NCI-H2081 (cell line): ENCODE measurements around the gene TARDBP.
A peak's percentile ranks its signal among the peaks of the same experiment; 100 is the strongest.
"Not testable (repeated sequence)": the region's sequence is repeated elsewhere in the genome, so short reads cannot be mapped to it uniquely, and the experiment has no call there.

ENCODE experiments used
- DNase-seq, 2 experiments: peaks; one replicate each; lab custom pipeline; 2025; lab: John Stamatoyannopoulos, UW

TARDBP gene

GRCh38 chr1:11042995-11043874 is 30.8 kb downstream of the TARDBP start:
- no peak for DNase-seq

DNA sequence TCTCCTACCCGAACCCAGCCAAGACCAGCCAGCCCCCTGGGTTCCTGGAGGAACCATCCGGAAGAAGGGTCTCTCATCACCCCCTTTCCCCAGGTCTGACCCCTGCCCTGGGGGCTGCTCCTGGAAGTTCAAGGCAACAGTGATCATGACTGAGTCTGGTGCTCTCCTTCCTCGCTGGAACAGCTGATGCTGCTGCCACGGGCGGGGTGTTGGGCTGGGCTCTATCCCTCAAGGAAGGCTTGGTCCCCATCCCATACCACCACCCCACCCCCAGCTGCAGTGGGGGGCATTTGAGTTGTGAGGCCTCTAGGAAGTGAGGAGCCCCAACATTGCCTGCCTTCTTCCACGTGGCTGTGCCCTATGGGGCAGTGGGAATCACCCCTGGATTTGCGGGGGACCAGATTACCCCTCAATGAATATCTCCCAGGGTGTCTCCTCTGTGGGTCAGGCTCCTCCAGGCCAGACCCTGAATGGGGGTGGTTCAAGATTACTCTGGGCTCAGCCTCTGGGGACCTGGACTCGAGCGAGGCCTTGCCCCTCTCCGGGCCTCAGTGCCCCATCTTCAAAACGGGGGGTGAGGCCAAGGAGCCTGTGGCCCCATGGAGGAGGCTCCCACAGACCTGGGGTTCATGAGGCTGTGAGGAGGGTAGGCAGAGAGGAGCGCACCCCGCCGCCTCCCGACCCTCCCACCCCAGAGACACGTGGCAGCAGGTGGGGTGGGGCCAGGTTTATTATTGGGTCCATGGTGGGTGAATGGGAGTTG is 31.8 kb downstream of the TARDBP start:
- no peak for DNase-seq

GRCh38 chr1:11044849-11045427 is 32.5 kb downstream of the TARDBP start:
- no peak for DNase-seq

DNA sequence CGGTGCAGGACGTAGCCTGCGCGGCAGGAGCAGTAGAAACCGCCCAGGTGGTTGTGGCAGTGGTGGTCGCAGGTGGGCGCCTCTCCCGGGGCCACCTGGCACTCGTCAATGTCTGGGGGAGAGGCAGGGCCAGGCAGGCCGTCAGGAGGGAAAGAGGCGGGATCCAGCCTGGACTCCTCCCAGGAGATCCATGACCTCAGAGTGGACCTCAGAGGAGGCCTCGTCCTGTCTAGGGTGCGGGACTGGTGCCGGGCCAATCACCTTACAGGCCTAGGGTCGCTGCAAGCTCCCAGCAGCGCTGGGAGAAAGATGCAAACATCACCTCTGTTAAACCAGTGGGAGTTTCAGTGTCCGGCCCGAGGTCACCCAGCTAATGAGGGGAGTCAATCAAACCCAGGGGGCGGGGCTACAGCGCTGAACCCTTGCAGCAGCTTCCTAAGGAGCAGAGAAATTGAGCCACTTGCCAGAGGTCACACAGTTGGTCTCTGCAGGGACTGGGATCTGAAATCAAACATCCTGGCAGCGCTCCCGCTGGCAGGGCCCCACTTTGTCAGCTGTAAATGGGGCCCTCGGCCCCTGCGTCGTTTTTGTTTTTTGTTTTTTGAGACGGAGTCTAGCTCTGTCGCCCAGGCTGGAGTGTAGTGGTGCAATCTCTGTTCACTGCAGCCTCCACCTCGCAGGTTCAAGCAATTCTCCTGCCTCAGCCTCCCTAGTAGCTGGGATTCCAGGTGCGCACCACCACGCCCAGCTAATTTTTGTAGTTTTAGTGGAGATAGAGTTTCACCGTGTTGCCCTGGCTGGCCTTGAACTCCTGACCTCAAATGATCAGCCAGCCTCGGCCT is 33.2 kb downstream of the TARDBP start:
- no peak for DNase-seq

DNA sequence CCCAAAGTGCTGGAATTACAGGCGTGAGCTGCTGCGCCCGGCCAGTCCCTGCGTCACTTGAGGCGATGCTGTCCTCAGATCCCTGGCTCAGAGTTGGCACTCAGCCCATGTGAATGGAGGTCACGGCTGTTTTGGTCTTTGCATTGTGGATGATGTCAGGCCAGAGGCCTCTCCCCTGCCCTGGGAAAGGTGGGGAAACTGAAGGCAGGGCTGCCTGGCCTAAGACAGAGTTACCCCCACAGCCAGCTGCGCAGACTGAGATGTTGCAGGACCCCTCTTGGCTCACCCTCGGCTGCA is 33.8 kb downstream of the TARDBP start:
- DNase-seq: no peak

DNA sequence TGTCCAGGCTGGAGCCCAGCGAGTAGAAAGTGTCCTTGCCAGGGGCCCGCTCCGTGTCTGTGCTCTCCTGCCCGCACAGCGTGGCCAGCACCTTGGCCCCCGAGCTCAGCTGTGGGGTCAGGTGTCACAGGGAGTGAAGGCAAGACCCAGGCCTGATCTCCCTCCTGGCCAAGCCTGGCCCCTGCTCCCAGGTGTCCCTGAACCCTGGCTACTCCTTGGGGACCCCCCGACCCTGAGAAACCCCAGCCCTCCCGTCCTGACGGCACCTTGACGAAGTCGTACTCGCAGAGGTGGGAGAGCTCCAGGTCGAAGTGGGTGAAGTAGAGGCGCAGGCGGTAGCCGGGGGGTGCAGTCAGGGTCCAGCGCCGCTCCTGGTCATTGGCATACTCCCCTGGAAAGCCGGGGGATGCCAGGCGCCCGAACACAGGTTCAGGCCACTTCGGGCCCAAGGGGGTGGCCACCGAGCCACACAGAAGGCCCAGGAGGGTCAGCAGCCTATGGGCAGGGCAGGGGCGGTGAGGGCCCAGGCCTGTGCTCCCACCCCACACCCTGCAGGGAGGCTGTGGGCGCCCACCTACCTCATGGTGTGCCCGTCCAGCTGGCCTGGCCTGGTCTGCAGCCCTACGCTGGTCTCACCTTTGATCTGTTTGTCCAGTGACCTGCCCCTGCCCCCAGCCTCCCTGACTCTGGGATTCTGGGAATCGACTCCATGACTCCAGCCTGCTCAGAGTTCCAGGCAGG is 34.3 kb downstream of the TARDBP start, which contains the start of gene MASP2:
TSS of gene MASP2 (minus strand) at position 615 of the 741 bp plus-strand sequence. CDS start at position 583, 32 bp downstream.
- DNase-seq: no peak

- DNase-seq: not testable (repeated sequence)
Observed at GRCh38 chr1:11051121-11051520, 38.7 kb downstream of the TARDBP start.

DNA sequence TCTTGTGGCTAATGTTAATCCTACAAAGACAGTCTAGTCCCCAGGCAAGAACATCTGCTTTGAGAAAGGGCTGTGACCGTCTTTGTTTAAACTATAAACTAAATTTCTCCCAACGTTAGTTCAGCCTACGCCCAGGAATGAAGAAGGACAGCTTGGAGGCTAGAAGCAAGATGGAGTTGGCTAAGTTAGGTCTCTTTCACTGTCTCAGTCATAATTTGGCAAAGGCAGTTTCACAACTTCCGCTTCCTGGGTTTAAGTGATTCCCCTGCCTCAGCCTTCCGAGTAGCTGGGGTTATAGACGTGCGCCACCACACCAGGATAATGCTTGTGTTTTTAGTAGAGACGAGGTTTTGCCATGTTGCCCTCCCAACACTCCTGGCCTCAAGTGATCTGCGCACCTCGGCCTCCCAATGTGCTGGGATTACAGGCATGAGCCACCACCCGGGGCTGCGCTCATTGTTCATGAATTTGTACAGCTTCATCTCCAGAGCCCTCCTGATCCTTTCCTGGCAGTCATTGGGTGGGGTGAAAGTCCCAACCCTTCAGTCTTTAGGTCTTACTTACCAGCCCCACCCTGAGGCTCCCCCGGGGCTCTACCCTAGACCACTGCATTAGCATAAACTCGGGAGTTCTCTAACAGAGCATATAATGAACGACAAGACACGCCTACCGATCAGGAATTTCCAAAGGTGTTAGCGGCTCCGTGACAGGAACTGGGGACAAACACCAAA is 39.5 kb downstream of the TARDBP start:
- no peak for DNase-seq

DNA sequence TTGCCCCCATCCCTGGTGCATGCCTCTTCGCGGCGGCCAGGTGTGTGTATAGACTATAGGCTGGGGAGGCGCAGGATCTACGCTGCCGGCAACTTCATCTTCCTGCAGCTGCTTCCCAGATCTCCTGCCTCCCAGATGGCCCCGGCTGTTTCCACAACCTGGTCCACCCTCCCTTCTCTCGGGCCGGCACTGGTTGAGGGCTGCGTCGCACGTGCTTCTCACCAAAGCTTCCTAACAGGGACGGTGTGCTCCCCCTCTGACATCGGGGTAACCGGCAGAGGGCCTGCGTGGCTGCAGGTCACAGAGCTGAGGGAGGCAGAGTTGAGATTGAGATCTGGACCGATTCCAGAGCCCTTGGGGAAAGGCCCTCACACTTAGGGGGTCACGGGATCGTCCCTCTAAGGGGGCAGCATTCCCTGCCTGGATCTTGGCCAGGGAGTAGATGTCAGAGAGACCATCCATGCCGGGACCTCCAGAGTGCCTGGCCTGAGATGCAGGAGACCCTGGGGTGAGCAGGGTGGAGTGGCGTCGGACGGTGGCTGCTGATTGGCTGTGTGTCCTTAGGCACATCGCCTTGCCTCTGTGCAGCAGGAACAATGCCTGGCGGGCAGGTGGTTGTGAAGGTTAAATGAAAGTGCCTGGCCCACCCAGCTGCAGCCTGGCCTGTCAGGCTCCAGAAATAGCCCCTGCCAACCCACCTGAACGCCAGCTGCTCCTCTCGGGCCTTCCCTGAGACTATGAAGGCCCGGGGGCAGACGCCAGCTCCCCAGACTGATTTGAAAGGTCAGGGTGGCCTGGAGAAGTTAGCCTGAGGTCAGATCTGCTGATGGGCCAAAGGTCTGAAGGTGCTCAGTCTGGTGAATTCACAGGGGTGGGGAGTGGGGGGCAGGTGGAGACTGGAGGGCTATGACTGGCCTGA is 40.6 kb downstream of the TARDBP start:
- peak in 1 of 2 experiments; percentile 48 for DNase-seq

DNA sequence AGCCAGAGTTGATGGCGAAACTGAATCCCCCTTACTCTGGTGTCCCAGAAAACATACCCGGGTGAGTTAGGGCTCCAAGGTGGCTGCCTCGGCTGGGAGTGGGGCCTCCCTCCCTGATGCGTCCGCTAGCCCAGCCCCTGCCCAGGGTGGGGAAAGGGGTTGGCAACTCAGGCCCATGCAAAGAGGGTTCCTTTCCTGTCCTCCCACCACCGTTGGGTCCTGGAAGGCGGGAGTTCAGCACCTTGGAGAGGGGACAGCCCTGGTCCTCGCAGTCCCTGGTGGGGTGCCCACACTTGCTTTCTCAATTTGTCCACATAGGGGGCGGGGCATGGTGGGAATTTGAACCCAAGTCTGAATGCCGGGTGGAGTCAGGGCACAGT is 41.3 kb downstream of the TARDBP start:
- no peak for DNase-seq

DNA sequence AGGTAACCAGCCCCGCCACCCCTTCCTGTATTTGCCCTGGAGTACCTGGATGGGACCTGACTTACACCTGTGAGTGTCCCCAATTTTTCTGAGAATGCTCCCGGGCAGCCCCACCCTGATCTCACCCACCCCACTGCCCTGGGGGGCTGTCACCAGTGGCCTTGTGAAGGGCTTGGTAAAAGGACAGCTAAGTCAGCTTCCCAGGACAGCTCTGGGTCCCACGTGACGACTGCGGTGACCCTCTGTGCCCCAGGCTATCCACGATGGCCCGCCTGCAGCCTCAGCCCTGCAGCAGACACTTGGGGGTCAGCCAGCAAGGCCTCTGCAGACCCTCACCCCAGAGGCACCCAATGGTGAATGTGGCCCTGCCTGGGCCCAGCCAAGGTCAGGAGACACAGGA is 41.7 kb downstream of the TARDBP start:
- no peak for DNase-seq

- DNase-seq: no peak
Observed at GRCh38 chr1:11054666-11055065, 42.2 kb downstream of the TARDBP start.

GRCh38 chr1:11055676-11056075 is 43.2 kb downstream of the TARDBP start:
- no peak for DNase-seq

- no peak for DNase-seq
Observed at GRCh38 chr1:11056504-11056903, 44.0 kb downstream of the TARDBP start.

GRCh38 chr1:11057477-11057876 is 45.0 kb downstream of the TARDBP start:
- peak in 1 of 2 experiments; percentile 29 for DNase-seq

DNA sequence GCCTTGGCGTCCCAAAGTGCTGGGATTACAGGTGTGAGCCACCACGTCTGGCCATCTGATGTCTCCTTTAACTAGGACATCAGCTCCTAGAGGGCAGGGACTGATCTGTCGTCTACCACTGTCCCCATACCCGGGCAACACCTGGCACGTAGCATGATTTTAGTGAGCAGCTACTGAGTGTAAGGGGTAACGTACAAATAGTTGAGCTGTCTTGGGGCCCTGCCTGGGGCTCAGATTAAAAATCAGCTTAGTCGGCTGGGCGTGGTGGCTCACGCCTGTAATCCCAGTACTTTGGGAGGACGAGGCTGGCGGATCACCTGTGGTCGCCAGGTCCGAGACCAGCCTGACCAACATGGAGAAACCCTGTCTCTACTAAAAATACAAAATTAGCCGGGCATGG is 45.6 kb downstream of the TARDBP start:
- no peak for DNase-seq

DNA sequence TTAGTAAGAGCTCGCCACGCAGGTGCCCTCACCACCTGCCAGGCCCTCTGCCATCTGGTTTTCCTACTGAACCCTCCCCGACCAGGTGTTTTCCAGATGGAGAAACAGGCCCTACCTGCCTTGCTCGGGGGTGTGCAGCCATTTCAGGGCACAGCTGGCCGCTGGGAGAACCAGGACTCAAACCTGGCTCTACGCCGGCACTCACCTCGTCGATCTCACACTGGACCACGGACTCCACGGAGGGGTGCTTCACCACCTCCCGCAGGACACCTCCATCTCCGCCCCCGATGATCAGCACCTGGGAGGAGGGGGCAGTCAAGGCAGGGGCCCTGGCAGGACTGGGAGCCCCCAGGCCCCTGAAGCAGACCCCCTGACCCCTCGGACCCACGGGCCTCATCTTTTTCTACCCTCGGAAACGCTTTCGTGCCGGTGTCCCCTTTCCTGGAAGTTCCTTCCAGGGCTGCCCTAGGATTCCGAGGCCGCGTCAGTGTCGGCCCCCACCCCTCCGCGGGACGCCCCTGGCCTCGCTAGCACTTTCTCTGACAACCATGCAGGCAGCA is 46.2 kb downstream of the TARDBP start:
- peak; percentile 48 to 76 for DNase-seq

DNA sequence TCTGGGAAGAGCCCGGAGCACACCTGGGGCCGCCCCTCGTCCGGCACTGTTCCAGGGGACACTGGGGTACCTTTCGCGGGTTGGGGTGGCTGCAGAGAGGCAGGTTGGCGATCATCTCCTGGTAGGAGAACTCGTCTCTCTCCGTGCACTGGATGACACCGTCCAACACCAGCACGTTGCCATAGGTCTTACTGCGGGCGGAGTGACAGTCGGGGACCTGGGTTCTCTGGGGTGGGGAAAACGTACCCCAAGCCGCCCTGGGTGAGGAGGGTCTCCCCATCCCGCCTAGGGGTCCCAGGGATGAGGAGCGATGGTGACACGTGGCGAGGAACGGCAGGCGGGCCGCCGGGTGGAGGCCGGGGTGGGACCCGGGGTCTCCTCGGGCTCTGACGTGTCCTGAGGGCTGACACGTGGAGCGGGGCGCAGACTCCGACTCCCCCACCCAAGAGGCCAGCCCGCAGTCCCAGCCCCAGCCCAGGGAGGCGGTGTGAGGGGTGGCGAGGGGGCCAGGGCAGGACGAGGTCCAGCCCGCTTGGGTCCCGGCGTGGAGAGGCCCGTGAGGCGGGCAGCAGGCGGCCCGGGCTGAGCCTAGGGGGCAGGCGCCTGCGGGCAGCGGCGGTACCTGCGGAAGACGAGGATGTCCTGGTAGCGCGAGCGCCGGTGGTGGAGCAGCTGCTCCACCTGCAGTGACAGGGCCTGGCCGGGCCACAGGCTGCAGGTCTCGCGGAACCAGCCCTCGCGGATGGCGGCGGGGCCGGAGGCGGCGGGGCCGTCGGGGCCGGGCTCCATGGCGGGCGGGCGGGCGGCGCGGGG is 46.9 kb downstream of the TARDBP start:
- peak in 1 of 2 experiments; percentile 46 for DNase-seq
